Kasumi-1 (cell line): Measurements from ENCODE around the gene HTR1A.

ENCODE experiments used
- DNase-seq, 2 experiments: peaks; one replicate each; lab custom pipeline; 2025; lab: John Stamatoyannopoulos, UW

The HTR1A gene

GRCh38 chr5:63962279-63962678, at the start of gene HTR1A:
Gene HTR1A, minus strand, starts transcription at chr5:63962445. Its CDS starts 726 bp downstream, at chr5:63961719.
- DNase-seq = no peak

DNA sequence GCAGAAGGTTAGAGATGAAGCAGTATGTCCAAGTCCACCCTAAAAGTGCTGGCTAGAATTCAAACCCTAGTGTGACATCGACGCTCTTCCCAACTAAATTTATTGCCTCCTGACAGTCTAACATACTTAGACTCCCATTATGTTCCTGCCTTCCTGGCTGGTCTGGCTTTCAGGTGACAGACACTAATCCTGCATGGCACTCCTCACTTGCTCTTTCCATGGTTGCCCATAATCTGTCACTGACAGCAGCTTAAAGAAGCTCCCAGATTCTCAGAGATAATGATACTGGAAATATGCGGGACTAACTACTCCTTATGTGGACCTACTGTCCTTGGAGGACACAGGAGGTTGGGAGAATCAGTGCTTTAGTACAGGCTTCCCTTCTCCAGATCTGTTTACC, 41.7 kb upstream of the HTR1A start:
- no peak for DNase-seq

DNA sequence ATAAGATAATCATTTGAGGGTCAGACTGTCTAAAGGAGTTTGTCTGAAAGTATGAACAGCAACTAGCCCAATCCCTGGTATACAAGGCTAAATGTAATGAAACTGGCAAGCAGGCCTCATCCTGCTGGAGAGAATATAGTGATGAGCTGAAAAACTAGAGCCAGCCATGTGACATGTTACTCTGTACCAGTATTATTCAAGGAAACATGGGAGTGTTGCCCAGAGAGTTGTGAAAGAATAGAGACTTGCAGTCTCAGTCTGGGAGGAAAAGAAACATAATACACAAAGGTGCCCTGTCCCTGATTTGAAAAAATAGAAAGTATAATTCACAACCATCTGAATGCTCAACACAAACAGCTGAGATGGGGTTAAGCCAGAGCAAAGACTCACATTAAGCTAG, 37.9 kb upstream of the HTR1A start:
- no peak for DNase-seq

DNA sequence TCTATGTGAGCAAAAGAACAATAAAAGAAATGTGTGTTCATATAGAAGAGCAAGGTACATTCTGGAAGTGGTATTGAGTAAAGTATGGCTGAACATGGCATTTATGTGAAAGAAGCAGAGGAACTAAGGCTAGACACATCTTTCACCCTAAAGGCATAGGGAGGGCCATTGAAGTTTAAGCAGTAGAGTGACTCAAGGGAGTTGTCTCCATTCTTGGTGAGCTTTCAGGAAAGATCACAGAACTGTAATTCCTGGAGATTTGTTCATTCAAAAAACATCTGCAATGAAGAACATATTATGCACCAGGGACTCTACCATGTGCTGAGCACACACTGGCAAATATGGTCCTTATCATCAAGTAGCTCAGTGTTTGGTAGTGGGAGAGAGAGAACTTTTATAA, 24.8 kb upstream of the HTR1A start:
- DNase-seq = no peak

DNA sequence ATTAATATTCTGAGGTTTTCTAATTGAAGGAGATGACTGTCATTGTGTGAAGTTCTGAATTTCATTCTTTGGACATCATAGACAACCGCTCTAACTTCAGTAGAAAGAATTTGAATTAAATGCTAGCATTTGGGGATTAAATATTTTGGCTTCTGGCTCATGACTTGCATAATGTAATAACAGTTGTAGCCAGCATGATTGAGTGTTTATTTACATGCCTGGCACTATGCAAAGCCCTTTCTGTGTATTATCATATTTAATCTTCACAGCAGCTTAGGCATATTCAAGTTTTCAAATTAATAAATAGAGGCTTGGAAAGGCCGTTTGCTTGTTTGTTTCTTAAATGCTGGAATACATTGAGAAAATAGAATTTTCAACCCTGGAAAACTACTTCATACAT, 19.6 kb upstream of the HTR1A start:
- no peak for DNase-seq

DNA sequence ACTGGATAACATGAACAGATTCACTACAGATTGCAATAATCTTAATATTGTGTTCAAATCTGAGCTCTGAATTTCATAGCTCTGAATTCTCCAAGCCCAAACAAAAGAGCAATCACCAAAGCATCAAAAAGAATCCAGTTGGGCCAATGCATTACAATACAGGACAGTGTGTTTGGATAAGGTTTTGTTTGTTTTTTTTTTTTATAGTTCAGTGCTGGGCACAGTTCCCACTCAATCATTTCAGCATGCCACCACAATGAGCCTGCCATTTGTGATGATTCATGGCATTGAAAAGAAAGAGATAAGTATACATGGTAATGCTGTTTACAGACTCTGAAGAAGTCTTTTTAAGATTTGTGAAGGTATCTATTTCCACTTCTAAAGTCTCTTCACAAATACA, 1.7 kb upstream of the HTR1A start:
- DNase-seq = no peak

GRCh38 chr5:63963080-63963735, 963 bp upstream of the HTR1A start:
- peak; percentile 89 to 92 for DNase-seq

GRCh38 chr5:63961598-63962161, 565 bp downstream of the HTR1A start:
- DNase-seq = no peak

DNA sequence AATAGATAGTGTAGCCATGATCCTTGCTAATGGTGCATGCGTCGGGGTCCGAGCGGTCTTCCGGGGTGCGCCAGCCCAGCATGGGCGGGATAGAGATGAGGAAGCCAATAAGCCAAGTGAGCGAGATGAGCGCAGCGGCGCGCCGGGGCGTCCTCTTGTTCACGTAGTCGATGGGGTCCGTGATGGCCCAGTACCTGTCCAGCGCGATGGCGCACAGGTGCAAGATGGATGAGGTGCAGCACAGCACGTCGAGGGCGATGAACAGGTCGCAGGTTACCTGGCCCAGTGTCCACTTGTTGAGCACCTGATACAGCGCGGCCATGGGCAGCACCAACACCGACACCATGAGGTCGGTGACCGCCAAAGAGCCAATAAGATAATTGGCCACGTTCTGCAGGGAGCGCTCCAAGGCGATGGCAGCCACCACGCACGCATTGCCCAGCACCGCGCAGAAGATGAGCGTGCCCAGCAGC, 1.1 kb downstream of the HTR1A start:
- DNase-seq = no peak

GRCh38 chr5:63960646-63961045, 1.6 kb downstream of the HTR1A start:
- DNase-seq = no peak

DNA sequence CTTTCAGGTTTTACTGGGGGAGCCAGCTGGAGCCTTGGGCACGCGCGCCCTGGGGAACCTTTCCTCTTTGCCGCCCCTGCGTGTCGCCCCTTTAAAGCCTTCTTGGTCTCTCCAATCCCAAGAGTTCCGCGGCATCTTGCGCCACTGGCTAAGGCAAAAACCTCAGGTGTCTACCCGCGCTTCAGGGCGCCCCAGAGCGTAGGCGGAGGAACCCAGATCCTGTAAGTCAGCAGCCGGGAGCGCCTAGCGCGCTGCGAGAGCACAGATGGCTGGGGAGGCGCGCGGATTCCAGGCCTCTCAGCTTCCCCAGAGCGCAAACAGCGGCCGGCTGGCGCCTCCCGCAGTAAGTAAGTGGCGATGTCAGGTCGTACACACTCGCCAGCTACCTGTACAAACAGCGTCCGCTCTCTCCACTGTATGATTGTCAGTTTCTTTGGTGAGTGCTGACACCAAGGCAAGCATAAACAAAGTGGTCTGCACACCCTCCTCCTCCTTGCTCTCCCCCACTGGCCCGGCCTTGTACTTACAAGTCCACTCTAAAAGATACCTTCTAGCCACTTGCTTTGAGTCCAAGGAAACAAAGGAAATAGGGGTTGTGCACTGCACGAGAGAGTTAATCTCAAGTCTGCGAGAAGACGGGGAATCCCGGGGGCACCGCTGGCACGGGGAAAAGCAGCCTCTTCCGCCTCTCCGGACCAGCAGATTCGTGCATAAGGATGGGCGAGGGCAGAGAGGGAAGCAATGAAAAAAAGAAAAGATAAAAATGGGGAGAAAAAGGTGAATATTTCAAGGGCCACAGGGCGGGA, 2.9 kb downstream of the HTR1A start:
- DNase-seq = no peak

GRCh38 chr5:63958654-63959053, 3.6 kb downstream of the HTR1A start:
- no peak for DNase-seq

- no peak for DNase-seq
Observed at GRCh38 chr5:63957617-63958016, 4.6 kb downstream of the HTR1A start.

DNA sequence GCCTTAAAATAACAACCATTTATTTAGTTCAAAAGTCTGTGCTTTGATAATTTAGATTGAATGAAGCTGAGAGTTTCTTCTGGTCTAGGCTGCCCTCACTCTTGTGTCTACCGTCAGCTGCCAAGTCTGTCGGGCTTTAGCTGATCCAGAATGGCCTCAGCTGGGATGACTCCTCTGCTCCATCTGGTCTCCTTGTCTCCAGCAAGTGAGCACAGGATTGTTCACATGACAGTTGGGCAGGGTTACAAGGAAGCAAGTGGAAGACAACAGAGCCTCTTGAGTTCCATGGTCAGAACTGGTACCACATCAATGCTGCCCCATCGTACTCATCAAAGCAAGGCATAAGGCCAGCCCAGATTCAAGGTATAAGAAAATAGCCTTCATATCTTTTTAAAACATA, 9.0 kb downstream of the HTR1A start:
- DNase-seq = no peak

- DNase-seq = no peak
Observed at GRCh38 chr5:63935103-63935502, 27.1 kb downstream of the HTR1A start.

- no peak for DNase-seq
Observed at GRCh38 chr5:63931836-63932235, 30.4 kb downstream of the HTR1A start.

GRCh38 chr5:63928451-63928850, 33.8 kb downstream of the HTR1A start:
- no peak for DNase-seq

DNA sequence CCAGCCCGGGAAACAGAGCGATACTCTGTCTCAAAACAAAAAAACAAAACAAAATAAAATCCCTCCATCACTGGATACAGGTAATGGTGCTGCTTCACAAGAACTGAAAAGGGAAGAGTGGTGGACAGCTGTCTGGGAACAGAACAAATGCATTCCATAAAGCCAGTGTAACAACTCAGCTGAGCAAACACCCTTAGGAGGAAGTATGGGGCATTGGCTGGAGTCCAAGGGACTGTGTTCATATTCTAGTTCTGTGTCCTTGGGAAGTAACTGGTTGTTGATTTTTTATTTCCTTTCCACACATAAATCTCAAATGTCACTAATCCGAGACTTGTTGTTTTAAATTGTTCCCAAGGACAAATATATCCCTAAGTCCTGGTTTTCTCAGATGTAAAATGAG, 38.3 kb downstream of the HTR1A start:
- peak in 1 of 2 experiments; percentile 19 for DNase-seq

GRCh38 chr5:63919763-63920478, 42.3 kb downstream of the HTR1A start:
- no peak for DNase-seq

GRCh38 chr5:63916786-63917185, 45.5 kb downstream of the HTR1A start:
- DNase-seq = no peak

- DNase-seq = no peak
Observed at GRCh38 chr5:63911871-63912270, 50.4 kb downstream of the HTR1A start.
